ENCODE measurements around the gene ZNF717.
"Not testable (repeated sequence)": the region's sequence is repeated elsewhere in the genome, so short reads cannot be mapped to it uniquely, and the experiment has no call there.

Gene ZNF717

DNA sequence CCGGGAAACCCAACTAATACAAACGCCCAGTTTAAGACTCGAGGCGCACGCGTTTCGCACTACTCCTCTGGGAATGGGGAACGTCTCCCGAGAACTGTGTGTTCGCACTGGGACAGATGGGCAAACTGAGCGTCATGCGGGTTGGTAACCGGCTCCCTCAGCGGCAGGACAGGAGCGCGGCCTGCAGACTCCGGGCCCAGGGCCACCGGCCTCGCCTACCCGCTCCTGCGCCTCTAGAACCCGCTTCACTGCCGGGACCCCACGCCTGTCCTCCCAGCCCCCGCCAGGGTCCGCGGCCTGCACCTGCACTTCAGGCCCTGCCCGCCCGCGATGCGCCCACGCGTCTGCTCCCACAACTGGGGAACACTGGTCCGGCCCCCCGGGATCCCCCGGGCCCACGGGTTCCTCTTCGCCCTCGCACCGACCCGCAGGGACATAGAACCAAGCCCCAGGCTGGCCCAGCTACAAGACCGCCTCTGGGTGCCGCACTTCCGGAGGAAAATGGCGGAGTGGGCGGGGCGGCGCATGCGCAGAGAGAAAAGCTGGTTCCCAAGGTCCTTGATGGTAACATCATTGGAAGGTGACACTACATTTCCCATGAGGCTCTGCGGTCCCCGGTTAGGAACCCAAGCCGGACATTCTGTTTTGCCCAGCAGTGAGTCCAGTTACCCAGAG is at the start of gene ZNF717:
TSS of gene ZNF717 (minus strand) at position 469 of the 675 bp plus-strand sequence. CDS start 2,187 bp downstream, outside the sequence.
- peak; percentile 94 for DNase-seq

DNA sequence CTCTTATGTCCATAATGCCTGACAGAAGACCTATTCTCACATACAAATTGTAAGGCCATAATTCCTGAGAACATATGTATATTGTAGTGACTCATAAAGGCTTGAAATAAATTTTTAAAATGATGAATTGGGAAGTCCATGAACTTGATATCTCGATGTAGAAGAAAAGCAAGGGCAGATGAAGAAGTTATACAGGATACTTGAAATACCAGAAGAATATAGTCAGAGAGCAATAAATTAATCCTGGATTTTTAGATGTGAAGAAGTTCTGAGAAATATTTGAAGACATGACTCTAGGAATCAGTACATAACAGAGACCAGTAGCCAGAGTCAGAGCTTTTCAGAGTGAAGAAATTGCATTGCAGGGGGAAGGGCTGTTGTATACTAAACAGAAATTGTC is 45.7 kb upstream of the ZNF717 start:
- not testable (repeated sequence) for DNase-seq

DNA sequence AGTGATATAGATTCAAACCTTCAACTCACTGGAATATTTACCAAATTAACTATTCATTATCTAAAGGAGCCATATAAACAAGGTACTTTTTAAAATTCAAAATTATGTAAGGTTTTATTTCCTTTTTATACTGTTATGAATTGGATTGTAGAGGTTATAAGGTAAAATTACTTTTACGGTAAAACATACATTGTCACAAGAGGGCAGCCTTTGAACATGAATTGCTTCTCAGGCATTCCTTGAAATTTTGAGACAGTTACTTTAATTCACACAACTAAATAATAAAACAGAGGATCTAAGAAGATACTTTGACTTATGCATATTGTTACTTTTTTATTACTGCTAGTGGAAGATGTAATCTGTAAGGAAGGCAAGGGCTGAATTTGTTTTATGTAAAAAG is 32.7 kb upstream of the ZNF717 start:
- DNase-seq: not testable (repeated sequence)

DNA sequence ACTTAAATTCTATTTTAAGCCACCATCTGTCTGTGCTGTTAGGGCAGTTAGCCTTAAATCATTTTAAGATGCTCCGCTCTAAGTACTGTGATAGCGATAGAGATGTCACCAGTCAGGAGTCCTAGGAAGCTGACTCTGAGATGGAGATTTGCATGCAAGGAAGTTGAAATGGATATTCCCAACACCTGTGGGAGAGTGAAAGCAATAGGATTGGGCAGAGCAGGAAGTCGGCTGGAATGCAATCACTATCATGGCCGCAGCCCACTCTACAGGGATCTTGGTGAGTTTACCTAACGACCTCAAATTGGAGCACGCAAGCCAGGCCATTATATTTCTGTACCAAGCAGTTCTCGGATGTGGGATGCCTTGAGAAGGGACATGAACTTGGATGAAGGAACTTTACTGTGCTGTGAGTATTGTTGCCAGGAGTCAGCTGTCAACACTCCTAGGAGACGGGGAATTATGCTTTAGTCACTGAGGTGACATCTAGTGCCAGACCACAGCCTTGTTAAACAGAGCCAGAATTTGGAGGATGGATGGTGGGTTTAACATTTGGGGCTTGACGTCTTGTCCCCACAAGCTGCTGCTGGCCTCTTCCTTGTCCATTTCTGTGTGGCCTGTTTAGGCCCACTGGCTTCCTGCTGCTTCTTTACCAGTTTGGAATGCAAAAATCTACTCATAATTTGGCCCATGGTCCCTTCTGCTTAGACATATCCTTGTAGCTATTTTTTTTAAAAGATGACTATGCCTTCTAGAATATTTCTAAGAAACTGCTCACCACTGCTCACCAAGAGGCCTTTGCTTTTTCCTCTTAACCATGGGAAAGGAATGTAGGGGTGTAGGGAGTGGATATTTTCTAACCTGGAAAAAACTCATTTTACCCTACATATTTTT is 31.2 kb upstream of the ZNF717 start:
- not testable (repeated sequence) for DNase-seq

DNA sequence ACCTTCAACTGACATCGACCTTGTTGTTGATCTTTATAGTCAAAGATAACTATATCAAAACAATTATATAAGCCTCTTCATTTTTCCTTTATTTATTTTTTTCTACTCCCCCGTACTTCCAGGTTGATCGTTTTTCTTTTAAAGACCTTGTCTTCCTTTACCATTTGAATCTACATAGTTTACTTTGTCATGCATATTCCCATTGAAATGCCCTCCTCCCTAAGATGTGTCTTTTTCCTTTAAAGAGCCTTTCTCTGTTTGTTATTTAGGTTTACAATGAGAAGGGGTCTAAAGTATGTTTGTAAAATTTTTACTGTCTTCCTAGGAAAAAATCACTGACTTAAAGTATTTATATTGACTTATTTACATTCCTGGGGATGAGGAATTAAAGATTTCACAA is 29.4 kb upstream of the ZNF717 start:
- no peak for DNase-seq

DNA sequence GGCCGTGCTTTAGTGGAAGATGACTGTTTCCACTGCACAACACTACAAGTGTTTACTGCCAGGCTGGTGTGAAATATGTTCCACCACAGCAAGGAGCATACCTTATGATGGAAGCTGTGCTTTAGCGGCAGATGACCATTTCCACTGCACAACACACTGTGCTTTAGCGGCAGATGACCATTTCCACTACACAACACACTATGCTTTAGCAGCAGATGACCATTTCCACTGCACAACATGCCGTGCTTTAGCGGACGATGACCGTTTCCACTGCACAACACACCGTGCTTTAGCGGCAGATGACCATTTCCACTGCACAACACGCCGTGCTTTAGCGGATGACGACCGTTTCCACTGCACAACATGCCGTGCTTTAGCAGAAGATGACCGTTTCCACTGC is 2.8 kb downstream of the ZNF717 start:
- no peak for DNase-seq

DNA sequence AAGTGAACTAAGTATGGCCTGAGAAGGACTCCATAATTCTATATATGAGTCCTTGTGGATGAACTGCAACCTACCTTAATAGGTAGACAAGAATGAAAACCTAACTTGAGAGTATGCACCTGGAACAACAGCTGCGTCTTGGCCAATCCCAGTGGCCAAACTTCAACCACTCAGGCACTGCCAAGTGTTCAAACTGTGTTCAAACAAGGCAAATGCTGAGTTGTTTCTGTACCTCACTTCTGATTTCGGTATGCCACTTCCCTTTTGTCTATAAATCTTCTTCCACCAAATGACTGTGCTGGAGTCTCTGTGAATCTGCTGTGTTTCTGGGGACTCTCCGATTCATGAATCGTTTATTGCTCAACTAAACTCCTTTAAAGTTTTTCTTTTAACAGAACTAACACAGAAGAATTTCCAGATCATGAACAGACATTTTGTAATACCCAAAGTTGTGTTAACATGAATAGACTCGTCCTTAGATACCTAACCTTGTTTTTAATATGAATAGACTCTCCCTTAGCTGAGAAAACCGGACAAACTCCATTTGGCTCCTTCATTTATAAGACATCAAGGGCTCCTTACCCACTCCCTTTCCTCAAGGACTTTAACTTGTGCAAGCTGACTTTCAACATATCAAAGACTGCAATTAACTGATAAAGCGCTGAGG is 4.1 kb downstream of the ZNF717 start:
- DNase-seq: no peak

DNA sequence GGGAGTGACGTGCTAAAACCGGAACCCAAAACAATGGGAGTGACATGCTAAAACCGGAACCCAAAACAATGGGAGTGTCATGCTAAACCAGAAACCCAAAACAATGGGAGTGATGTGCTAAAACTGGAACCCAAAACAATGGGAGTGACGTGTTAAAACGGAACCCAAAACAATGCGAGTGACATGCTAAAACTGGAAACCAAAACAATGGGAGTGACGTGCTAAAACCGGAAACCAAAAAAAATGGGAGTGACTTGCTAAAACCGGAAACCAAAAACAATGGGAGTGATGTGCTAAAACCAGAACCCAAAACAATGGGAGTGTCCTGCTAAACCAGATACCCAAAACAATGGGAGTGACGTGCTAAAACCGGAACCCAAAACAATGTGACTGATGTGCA is 7.6 kb downstream of the ZNF717 start:
- DNase-seq: not testable (repeated sequence)

DNA sequence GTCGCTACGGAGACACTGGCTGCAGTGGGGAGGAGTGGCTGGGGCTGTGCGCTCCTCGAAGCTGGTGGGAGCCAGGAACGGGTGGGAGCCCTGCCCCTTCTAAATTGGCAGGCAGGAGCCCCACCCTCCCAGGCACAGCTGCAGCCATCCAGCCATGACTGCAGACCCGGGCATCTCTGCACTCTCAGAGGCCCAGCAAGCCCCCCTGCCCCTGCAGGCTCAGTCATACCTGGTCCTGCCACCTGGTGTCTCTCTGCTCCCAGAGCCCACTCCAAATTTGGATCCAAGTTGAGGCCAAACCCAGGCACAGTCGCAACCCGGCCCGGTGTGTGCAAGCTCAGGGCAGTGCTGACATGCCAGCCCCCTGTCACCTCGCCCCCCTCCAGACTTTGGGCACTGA is 13.7 kb downstream of the ZNF717 start:
- not testable (repeated sequence) for DNase-seq

DNA sequence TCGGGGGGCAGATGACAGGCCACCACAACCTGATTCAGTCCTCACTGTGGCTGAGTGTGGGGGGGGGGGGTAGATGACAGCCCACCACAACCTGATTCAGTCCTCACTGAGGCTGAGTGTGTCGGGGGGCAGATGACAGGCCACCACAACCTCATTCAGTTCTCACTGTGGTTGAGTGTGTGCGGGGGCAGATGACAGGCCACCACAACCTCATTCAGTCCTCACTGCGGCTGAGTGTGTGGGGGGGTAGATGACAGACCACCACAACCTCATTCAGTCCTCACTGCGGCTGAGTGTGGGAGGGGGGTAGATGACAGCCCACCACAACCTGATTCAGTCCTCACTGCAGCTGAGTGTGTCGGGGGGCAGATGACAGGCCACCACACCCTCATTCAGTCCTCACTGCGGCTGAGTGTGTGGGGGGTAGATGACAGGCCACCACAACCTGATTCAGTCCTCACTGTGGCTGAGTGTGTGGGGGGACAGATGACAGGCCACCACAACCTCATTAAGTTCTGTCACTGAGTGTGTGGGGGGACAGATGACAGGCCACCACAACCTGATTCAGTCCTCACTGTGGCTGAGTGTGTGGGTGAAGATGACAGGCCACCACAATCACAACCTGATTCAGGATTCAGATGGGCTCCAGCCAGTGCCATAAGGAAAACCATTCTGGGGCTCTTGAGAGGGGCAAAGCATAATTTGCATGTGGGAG is 16.9 kb downstream of the ZNF717 start:
- DNase-seq: no peak

DNA sequence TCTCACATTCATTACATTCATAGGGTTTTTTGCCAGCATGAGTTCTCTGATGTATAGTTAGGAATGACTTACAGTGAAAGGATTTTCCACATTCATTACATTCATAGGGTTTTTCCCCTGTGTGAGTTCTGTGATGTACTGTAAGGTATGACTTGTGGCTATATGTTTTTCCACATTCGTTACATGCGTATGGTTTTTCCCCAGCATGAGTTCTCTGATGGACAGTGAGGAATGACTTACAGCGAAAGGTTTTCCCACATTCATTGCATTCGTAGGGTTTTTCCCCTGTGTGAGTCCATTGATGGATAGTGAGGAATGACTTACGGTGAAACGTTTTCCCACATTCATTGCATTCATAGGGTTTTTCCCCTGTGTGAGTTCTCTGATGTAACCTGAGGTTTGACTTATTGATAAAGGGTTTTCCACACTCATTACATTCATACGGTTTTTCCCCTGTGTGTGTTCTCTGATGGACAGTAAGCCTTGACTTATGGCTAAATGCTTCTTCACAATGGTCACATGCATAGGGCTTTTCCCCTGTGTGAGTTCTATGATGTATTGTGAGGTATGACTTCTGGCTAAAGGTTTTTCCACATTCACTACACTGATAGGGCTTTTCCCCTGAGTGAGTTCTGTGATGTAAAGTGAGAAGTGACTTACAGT is 47.4 kb downstream of the ZNF717 start:
- DNase-seq: no peak

DNA sequence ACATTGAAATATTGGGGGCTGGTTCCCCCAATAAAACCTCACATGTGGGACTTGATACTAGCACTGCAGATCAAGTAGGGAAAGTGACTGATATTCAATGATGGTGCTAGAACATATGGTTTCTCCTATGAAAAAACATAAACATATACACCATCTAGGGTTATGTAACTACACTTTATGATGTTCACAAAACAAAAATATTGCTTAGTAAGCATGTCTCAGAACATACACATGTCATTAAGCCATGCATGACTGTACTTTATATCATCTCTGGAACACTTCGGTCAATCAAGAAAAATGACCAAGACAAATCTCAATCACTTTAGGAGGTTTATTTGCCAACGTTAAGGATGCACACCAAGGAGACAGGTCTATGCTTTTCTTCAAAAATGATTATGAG is 57.4 kb downstream of the ZNF717 start:
- no peak for DNase-seq

DNA sequence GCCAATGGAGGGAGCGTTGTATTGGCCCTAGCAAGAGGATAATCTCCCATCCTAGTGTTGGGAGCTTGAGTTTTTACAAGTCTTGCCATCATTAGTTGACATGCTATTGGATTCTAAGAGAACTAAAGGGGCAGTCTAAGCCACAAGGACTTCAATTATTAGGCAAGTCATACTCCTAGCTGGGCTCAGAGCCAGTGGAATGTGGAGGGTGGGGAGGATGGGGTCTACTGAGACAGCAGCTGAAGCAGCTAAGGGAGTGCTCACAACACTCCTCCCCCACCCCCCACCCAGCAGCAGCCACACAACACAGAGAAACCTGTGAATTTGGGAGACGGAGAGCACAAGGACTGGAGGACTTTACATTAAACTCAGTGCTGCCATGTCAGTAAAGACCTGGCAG is 93.3 kb downstream of the ZNF717 start:
- DNase-seq: no peak

DNA sequence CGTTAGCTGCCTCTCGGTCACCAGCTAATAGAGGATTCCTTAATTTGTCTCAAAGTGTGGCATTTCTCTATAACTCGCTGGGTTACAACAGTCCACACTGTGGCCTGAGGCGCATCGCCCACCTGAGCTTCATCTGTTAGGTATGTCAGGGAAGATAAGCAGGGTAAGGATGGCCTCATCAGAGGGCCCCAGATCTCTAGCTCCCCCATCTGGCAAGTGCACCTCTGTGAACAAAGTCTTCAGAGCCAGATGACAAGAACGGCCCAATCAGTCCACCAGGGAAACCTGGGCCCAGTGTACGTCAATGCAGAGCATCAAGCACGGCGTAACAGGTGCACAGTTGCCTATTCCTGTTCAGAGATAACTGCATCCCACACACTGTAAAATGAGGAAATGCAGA is 98.0 kb downstream of the ZNF717 start:
- DNase-seq: no peak
